Fibroblast of the aortic adventitia (primary cell): ENCODE measurements around the gene FBXL7. TPM values are rescaled to one million over a fixed set of nuclear protein-coding genes. Genes with fewer than 3 reads are reported as not detected.
A peak's percentile ranks its signal among the peaks of the same experiment; 100 is the strongest.

Source experiments
- DNase-seq: peaks from one replicate; pipeline ENCODE4 v3.0.0-alpha.2; 2010; ENCODE audit warnings: low read depth
- H3K4me3 ChIP-seq: 2 replicates; pipeline ENCODE4 v1.5.1; 2011; ENCODE audit warnings: low read depth, mild to moderate bottlenecking, control low read depth, low read length, moderate library complexity
- total RNA-seq: library from RNA; depleted of rRNA; stranded (reverse); fragments of >200 nt; gene quantifications from 2 replicates; pipeline ENCODE4 v1.2.3, GENCODE V29; 2012; ENCODE audit warnings: low replicate concordance
- TF ChIP-seq, protein P1 (sequence below): IDR thresholded peaks from 2 replicates; pipeline ENCODE4 v1.5.1; 2011; ENCODE audit warnings: mild to moderate bottlenecking, low read length, control low read depth, inconsistent platforms; ENCODE audit not compliant: insufficient read depth

FBXL7 gene
- total RNA-seq, 1 donor: 12.4 TPM

DNA sequence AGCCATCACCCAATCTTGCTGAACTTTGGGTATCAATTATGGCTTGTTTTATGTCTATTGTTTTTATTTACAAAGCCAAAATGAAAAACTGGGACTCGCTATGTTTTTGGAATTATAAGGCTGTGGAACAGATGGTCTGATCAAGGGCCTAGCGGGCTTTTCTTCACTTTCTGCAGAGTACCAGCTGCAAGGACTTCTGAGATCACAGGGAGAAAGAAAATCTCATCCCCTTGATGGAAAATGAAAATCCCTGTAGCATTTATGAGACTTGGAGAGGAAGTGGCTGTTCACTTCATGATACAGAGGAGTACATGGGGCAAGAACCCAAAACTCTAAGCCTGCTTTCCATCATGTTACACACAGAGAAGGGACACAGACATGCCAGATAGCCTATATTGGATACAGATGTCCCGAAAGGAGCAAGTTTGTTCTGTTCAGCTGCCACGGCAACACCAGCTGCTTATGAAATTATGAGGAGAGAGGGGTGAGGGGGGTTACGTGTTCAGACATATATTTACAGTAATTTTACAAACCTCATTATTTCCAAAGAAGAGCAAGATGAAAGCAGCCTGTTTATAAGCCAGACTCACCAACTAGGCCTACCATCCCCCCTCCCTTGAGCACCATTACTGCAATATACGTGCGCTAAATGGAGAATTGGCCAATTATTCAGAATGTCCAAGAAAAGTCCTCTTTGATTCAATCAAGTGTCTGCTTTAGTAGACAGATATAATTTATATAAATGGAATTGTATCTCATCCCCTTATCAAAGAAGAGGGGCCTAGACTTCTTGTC lies 459.6 kb downstream of the FBXL7 start:
- TF ChIP-seq, protein P1, sequence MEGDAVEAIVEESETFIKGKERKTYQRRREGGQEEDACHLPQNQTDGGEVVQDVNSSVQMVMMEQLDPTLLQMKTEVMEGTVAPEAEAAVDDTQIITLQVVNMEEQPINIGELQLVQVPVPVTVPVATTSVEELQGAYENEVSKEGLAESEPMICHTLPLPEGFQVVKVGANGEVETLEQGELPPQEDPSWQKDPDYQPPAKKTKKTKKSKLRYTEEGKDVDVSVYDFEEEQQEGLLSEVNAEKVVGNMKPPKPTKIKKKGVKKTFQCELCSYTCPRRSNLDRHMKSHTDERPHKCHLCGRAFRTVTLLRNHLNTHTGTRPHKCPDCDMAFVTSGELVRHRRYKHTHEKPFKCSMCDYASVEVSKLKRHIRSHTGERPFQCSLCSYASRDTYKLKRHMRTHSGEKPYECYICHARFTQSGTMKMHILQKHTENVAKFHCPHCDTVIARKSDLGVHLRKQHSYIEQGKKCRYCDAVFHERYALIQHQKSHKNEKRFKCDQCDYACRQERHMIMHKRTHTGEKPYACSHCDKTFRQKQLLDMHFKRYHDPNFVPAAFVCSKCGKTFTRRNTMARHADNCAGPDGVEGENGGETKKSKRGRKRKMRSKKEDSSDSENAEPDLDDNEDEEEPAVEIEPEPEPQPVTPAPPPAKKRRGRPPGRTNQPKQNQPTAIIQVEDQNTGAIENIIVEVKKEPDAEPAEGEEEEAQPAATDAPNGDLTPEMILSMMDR: no peak
- H3K4me3 ChIP-seq: no peak overlapping the region
- peak; percentile 39 for DNase-seq

DNA sequence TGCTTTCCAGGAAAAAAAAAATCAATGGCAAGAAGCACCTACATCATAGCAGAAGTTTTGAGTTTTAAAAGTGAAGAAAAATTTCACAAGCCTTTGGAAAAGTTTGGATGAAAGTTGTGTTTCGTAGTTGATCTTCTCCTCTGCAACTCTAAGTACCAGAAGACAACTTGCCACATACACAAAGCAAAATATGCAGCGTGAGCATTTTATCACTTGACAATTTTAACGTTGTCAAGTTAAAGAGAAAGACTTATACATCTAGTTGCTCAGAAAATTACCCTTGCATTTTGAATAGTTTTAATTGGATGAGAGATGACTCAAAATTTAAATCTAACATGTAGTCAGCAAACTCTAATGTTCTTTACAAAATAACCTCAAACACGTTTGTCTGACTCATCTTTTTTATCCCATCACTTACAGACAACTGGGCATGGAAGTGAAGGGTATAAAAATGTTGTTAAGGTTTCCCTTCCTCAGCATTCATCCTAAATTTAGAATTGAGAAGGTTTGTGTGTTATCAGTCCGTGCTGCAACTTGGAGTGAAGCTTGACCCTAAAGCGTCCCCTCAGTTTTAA lies 466.2 kb downstream of the FBXL7 start:
- no peak overlapping the region for H3K4me3 ChIP-seq
- DNase-seq: no peak
- TF ChIP-seq, protein P1: no peak

DNA sequence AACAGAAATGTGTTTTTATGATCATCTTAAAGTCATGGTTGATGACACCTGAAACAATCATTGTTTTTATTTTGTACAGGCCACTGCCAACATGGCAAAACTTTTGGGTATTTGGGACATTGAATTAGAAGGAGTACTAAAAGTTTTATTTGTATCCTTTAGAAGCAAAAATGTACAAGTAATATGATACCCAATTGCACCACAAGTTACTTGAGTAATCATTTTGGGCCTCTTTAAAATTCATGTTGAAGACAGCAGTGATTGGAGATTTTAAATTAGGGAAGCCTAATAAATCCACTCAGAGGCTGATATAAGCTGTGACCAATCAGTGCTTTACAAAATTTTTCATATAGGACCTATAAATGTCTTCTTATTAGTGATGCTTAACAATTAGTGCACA lies 466.7 kb downstream of the FBXL7 start:
- TF ChIP-seq, protein P1: no peak
- DNase-seq: peak; percentile 12

DNA sequence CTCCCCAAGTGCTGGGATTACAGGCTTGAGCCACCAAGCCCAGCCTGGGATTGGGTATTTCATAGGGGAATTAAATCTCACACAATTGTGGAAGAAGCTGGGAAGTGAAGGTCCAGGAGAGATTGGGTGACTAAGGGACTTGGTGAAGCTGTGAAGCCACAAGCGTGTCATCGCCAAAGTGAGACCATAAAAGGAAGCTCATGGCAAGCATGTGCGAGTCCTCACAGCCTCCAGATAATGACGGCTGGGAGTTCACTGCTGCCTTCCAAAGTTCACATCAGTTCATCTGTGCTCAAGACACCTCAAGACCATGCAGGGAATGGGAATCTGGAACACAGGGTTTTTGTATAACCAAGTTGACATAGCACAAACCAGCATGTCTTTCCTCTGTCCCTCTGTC lies 469.0 kb downstream of the FBXL7 start:
- no peak overlapping the region for H3K4me3 ChIP-seq
- DNase-seq: no peak
- TF ChIP-seq, protein P1: no peak

More for the DNA sequence above, 466.7 kb downstream of the FBXL7 start:
- H3K4me3 ChIP-seq: no peak overlapping the region

DNA sequence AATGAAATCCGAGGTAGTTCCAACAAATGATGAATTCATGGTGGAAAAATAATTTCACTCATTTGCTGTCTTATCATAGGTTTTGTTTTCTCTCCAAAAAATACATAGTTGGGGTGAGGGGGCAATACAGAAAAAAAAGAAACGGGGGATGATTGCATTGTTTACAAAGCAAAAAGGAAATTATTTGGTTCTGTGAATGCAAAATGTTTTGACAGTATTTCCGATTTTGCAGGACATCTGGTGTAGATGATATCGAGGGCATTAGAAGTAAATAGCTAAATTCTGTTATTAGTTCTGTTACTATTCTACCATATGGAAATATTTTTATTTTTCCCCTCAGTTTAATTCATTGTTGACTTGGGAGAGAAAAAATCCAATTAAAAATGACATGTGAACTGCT lies 477.9 kb downstream of the FBXL7 start:
- TF ChIP-seq, protein P1: no peak
- DNase-seq: no peak
- no peak overlapping the region for H3K4me3 ChIP-seq

DNA sequence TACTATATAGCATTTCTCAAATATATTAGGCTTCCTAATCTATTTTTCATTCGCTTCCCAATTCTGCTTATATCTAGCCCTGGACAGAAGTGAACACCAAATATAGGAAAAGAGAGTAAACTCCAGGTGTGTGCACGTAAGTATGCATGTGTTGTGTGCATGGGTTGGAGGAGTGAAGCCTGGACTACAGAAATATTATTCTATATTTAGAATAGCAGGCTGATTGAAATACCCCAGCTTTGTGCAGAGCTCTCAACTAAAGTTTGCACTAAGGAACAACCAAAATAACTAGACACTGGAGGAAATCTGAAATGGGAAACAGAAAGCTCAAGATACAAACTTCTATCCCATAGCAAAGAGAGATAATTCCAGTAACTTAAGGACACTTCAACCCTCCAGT lies 480.9 kb downstream of the FBXL7 start:
- no peak for DNase-seq
- H3K4me3 ChIP-seq: no peak overlapping the region
- TF ChIP-seq, protein P1: no peak
